ENCODE measurements around the gene ISG15.

GRCh38 chr1:975365-975764 is 37.9 kb upstream of the ISG15 start:
- TF ChIP-seq CTCF (conservative IDR thresholded peaks at IDR 0.05) (no peak), ZFX (IDR thresholded peaks at IDR 0.05) (no peak)

All from C4-2B (cell line).